Measurements from ENCODE around the gene VSIR.

- TF ChIP-seq ETV6 (IDR thresholded peaks at IDR 0.05; ENCODE audit: borderline replicate concordance in 1 of 2, low read depth in 2 of 2, low read length in 1 of 2), result no peak
- no peak for TF ChIP-seq ETV6 (CRISPR knock-in tag; IDR thresholded peaks at IDR 0.05; ENCODE audit: borderline replicate concordance)
- no peak for TF ChIP-seq RAD51 (IDR thresholded peaks at IDR 0.05; ENCODE audit: borderline replicate concordance, low read depth)
- TF ChIP-seq SIRT6 (IDR thresholded peaks at IDR 0.05; ENCODE audit: low read depth, low read length), result no peak
- TF ChIP-seq BCL6 (CRISPR knock-in tag; IDR thresholded peaks at IDR 0.05), result no peak
- TF ChIP-seq POLR2A (conservative IDR thresholded peaks at IDR 0.05), result no peak
- no peak for TF ChIP-seq ARHGAP35 (IDR thresholded peaks at IDR 0.05; ENCODE audit: partially characterized antibody)
- TF ChIP-seq NFE2 (IDR thresholded peaks at IDR 0.05; ENCODE audit: low read depth), result no peak
- no peak for TF ChIP-seq E2F6 (IDR thresholded peaks at IDR 0.05; ENCODE audit: borderline replicate concordance in 1 of 2, extremely low read depth in 1 of 2, insufficient read depth in 1 of 2, insufficient read length in 1 of 2, low read depth in 1 of 2, low read length in 1 of 2, poor library complexity in 1 of 2, severe bottlenecking in 1 of 2)
- TF ChIP-seq MYC (IDR thresholded peaks at IDR 0.05; ENCODE audit: low read depth, low read length), result no peak
- no peak for TF ChIP-seq MYC (CRISPR knock-in tag; IDR thresholded peaks at IDR 0.05; ENCODE audit: borderline replicate concordance, low read depth)
- TF ChIP-seq JUN (IDR thresholded peaks at IDR 0.05; ENCODE audit: borderline replicate concordance, low read depth, low read length), result no peak
- no peak for TF ChIP-seq JUN (CRISPR knock-in tag; IDR thresholded peaks at IDR 0.05; ENCODE audit: borderline replicate concordance)
These were observed 33.6 kb upstream of the VSIR start for GRCh38 chr10:71806704-71807556.
